HepG2 (cell line): ENCODE data around the gene TSPAN7. TPM values are rescaled to one million over a fixed set of nuclear protein-coding genes. Genes with fewer than 3 reads are reported as not detected.

Experiments
- ATAC-seq: fragments of 200-7000 bp; cut with Tn5 transposase; 3 replicates; pipeline ENCODE4 v1.9.1; 2020; ENCODE audit warnings: mild to moderate bottlenecking, moderate library complexity
- BruUV-seq: library from RNA; stranded (reverse); fragments of 400-500 nt; replicated peaks from 2 replicates; lab custom pipeline; 2021; lab: Mats Ljungman, UMichigan
- CTCF ChIA-PET: fragments of 300-600 bp; formaldehyde crosslinking; extraction: SDS; loops from one replicate; lab custom pipeline; 2021; ENCODE audit warnings: low total read pairs, inconsistent platforms, low intra/inter-chr PET ratio; lab: Yijun Ruan, JAX
- POLR2A ChIA-PET: fragments of 350-600 bp; sonication (Branson Sonifier 250); formaldehyde crosslinking; loops from one replicate; lab custom pipeline; 2020; ENCODE audit warnings: antibody characterized with exemption, inconsistent platforms; lab: Yijun Ruan, JAX
- DNase-seq: peaks from one replicate; pipeline ENCODE4 v3.0.0-alpha.2; 2015; ENCODE audit warnings: low spot score
- FAIRE-seq: peaks from 3 replicates; lab custom pipeline; 2011; peaks lifted over from hg19 to GRCh38; lab: Jason Lieb, UNC
- H2AFZ ChIP-seq: one replicate; pipeline ENCODE4 v1.6.1; 2011; ENCODE audit warnings: low read length, inconsistent platforms
- H3K27ac ChIP-seq: fragments of 300-600 bp; 3 replicates; pipeline ENCODE4 v1.8.0; 2011; ENCODE audit warnings: mixed run types, mild to moderate bottlenecking, mixed read lengths, low read length, inconsistent platforms; ENCODE audit not compliant: insufficient read depth; ENCODE audit errors: extremely low read length
- H3K27me3 ChIP-seq, 2 experiments: fragments of 200-600 bp in 1 of 2; 2 replicates in 1 of 2; 3 replicates in 1 of 2; pipeline versions ENCODE4 v1.6.0 to v1.8.0; 2011; ENCODE audit warnings: low read length in 2 of 2, mild to moderate bottlenecking in 2 of 2, moderate library complexity in 2 of 2, inconsistent platforms in 1 of 2; ENCODE audit not compliant: insufficient read depth in 2 of 2, control insufficient read depth in 1 of 2
- H3K36me3 ChIP-seq, 2 experiments: fragments of 200-600 bp in 1 of 2; replicated peaks in 1 of 2; 2 replicates in 1 of 2; 3 replicates in 1 of 2; pipeline versions ENCODE4 v1.5.1 to v1.8.0; 2011; ENCODE audit warnings: low read length in 2 of 2, inconsistent platforms in 1 of 2; ENCODE audit not compliant: insufficient read depth in 2 of 2, control insufficient read depth in 1 of 2
- H3K4me1 ChIP-seq: 2 replicates; pipeline ENCODE4 v1.5.1; 2012; ENCODE audit warnings: low read length, inconsistent platforms; ENCODE audit not compliant: insufficient read depth
- H3K4me2 ChIP-seq: 2 replicates; pipeline ENCODE4 v1.6.0; 2011; ENCODE audit warnings: low read depth, low read length, inconsistent platforms
- H3K4me3 ChIP-seq, 3 experiments: fragments of 200-600 bp in 1 of 3; sonication (generic), shearing (Covaris generic) in 1 of 3; replicated peaks in 1 of 3; 2 replicates each; pipeline ENCODE4 v1.5.1; 2011 to 2016; ENCODE audit warnings: low read length in 3 of 3, inconsistent platforms in 2 of 3, low read depth in 2 of 3, mild to moderate bottlenecking in 2 of 3, control low read depth in 1 of 3, mixed read lengths in 1 of 3; ENCODE audit not compliant: insufficient read depth in 1 of 3
- H3K79me2 ChIP-seq: one replicate; pipeline ENCODE4 v1.6.1; 2011; ENCODE audit warnings: low read length, inconsistent platforms; ENCODE audit not compliant: insufficient read depth
- H3K9ac ChIP-seq: 2 replicates; pipeline ENCODE4 v1.6.0; 2011; ENCODE audit warnings: mild to moderate bottlenecking, low read depth, low read length, inconsistent platforms; ENCODE audit not compliant: insufficient read depth
- H3K9me3 ChIP-seq: 2 replicates; pipeline ENCODE4 v1.5.1; 2012; ENCODE audit warnings: mild to moderate bottlenecking, low read length
- H4K20me1 ChIP-seq: 2 replicates; pipeline ENCODE4 v1.6.0; 2011; ENCODE audit warnings: inconsistent platforms, mild to moderate bottlenecking, low read length, moderate library complexity; ENCODE audit not compliant: insufficient read depth
- ATF1 ChIP-seq: IDR thresholded peaks from 2 replicates; pipeline ENCODE4 v1.6.1; 2016; ENCODE audit warnings: mild to moderate bottlenecking, control low read depth
- CBX1 ChIP-seq: IDR thresholded peaks from one replicate; pipeline ENCODE4 v1.6.1; 2016; ENCODE audit warnings: antibody characterized with exemption, low read depth
- GPN1 ChIP-seq: sonication (generic); formaldehyde crosslinking; IDR thresholded peaks from 2 replicates; pipeline ENCODE4 v1.5.1; 2020; ENCODE audit warnings: missing genetic modification reagents, borderline replicate concordance
- KDM3A ChIP-seq: IDR thresholded peaks from 2 replicates; pipeline ENCODE4 v1.6.1; 2018; ENCODE audit warnings: low read depth, missing compliant biosample characterization
- MIER2 ChIP-seq: IDR thresholded peaks from 2 replicates; pipeline ENCODE4 v1.6.1; 2016; ENCODE audit warnings: missing biosample characterization, missing genetic modification reagents
- NR2F6 ChIP-seq, 2 experiments: IDR thresholded peaks; 2 replicates each; pipeline ENCODE4 v1.6.1; 2016; ENCODE audit warnings: antibody characterized with exemption in 1 of 2, mild to moderate bottlenecking in 1 of 2
- NRL ChIP-seq: sonication (generic); formaldehyde crosslinking; IDR thresholded peaks from 2 replicates; pipeline ENCODE4 v1.5.0; 2020; ENCODE audit warnings: missing genetic modification reagents, mild to moderate bottlenecking, moderate library complexity, borderline replicate concordance
- RARA ChIP-seq: IDR thresholded peaks from 2 replicates; pipeline ENCODE4 v1.6.1; 2016; ENCODE audit warnings: missing genetic modification reagents, missing compliant biosample characterization
- SAP130 ChIP-seq: IDR thresholded peaks from 2 replicates; pipeline ENCODE4 v1.6.1; 2016; ENCODE audit warnings: low read depth
- ZNF224 ChIP-seq: sonication (generic); formaldehyde crosslinking; IDR thresholded peaks from 2 replicates; pipeline ENCODE4 v1.5.0; 2020; ENCODE audit warnings: mild to moderate bottlenecking, missing genetic modification reagents
- ZNF549 ChIP-seq: sonication (generic); formaldehyde crosslinking; IDR thresholded peaks from 2 replicates; pipeline ENCODE4 v1.5.0; 2020; ENCODE audit warnings: missing genetic modification reagents
- whole genome bisulfite sequencing: methylation state at CpG from one replicate; pipeline ENCODE4 v1.1.6; 2017; ENCODE audit warnings: low lambda C conversion rate; 5-methylcytosine and 5-hydroxymethylcytosine counted together
- in situ Hi-C: cut with HindIII; loops from 2 replicates; pipeline ENCODE4 v1.10.0; 2017; ENCODE audit warnings: low pct_unique_long_range_greater_than_20kb; ENCODE audit not compliant: extremely low pct_ligation_motif_present
- intact Hi-C: fragments of 100-400 bp; cut with micrococcal nuclease; formaldehyde crosslinking; loops from one replicate; pipeline ENCODE4 v1.10.0; 2022; ENCODE audit not compliant: unreplicated experiment
- polyA plus RNA-seq, 8 experiments: library from polyadenylated mRNA; depleted of rRNA in 3 of 8; stranded (reverse) in 7 of 8; unstranded in 1 of 8; fragments of >200 nt; fragmentation: Illumina TruSeq in 4 of 8; extraction: Trizol in 4 of 8; gene quantifications; 2 replicates each; pipeline versions ENCODE4 v1.2.1 to v1.2.3, GENCODE V29; 2011 to 2016; ENCODE audit warnings: low read depth in 4 of 8, missing spikeins in 1 of 8, mixed read lengths in 1 of 8; ENCODE audit not compliant: insufficient read depth in 1 of 8
- total RNA-seq, 5 experiments: library from RNA; depleted of rRNA; stranded (reverse); fragments of >200 nt; fragmentation: Illumina TruSeq; extraction: Trizol; gene quantifications; 2 replicates each; pipeline ENCODE4 v1.2.3, GENCODE V29; 2016; ENCODE audit warnings: low read depth in 1 of 5
- TF ChIP-seq, protein P1 (sequence below): sonication (generic); formaldehyde crosslinking; IDR thresholded peaks from 2 replicates; pipeline ENCODE4 v1.5.1; 2020; ENCODE audit warnings: mild to moderate bottlenecking, missing genetic modification reagents, borderline replicate concordance
- TF ChIP-seq, protein P2 (sequence below): sonication (generic); formaldehyde crosslinking; IDR thresholded peaks from 2 replicates; pipeline ENCODE4 v1.5.1; 2020; ENCODE audit warnings: mild to moderate bottlenecking, moderate library complexity, missing genetic modification reagents

Gene TSPAN7
- total and polyA plus RNA-seq, 2 of the 13 experiments (the other 11 are each of a cell fraction or from before 2014, with no cell fraction given), result 21.4 to 47.1 TPM

DNA sequence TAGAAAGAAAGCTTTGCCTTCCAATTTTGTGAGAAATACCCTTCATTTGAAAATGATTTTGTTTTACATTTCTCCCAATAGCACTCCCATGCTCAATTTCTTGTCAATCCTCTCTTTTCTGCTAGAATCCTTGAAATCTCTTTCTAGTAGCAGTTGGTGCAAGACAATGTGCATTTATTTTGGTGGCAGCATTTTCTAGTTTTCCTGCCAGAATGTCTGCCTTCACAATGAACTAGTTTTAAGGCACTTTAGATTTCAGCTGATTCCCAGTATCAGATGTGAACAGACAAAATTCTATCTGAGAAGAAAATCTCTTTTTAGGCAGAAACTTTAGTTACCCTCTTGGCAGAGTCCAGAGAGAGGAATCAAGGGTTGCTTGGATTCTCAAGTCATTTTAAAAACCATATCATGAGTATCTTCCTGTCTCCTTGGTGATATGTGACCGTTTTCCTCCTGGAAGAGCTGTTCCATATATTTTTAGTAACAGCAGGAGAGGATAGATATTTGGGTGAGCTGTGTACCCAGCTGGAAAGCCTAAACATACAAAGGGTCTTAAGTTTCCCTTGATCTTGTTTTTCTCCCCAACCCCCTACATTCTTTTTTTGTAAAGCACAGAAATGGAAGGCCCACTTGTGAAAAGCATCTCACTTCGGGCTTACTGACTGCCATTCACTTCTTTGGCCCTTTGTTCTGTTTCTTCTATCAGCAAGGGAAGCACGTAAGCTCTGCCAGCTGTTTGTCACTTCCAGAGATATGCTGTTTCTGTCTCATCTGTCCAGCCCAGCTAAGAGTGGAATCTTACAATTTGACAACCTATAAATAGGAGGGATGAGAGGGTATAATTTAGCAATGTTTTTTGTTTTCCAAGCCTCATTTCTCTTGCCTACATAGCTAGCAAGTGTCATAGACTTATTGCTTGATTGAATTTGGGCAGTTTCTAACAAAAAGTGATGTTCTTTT is 38.7 kb downstream of the TSPAN7 start:
- no peak overlapping the region for H2AFZ ChIP-seq
- no peak for DNase-seq
- intact Hi-C loops (no loop called here), in situ Hi-C loops (no loop called here)
- no peak for ATAC-seq
- H3K4me2 ChIP-seq, result no peak overlapping the region
- H3K4me3 ChIP-seq, result no peak overlapping the region
- TF ChIP-seq ATF1 (CRISPR knock-in tag) (no peak), ZNF549 (CRISPR knock-in tag) (no peak), CBX1 (no peak), RARA (CRISPR knock-in tag) (no peak), MIER2 (no peak), ZNF224 (no peak), KDM3A (CRISPR knock-in tag) (no peak), NR2F6 (IDR thresholded peaks at IDR 0.05) (no peak), NR2F6 (CRISPR knock-in tag; IDR thresholded peaks at IDR 0.05) (no peak), SAP130 (no peak), GPN1 (CRISPR knock-in tag) (no peak), NRL (CRISPR knock-in tag) (no peak)
- TF ChIP-seq, protein P1, sequence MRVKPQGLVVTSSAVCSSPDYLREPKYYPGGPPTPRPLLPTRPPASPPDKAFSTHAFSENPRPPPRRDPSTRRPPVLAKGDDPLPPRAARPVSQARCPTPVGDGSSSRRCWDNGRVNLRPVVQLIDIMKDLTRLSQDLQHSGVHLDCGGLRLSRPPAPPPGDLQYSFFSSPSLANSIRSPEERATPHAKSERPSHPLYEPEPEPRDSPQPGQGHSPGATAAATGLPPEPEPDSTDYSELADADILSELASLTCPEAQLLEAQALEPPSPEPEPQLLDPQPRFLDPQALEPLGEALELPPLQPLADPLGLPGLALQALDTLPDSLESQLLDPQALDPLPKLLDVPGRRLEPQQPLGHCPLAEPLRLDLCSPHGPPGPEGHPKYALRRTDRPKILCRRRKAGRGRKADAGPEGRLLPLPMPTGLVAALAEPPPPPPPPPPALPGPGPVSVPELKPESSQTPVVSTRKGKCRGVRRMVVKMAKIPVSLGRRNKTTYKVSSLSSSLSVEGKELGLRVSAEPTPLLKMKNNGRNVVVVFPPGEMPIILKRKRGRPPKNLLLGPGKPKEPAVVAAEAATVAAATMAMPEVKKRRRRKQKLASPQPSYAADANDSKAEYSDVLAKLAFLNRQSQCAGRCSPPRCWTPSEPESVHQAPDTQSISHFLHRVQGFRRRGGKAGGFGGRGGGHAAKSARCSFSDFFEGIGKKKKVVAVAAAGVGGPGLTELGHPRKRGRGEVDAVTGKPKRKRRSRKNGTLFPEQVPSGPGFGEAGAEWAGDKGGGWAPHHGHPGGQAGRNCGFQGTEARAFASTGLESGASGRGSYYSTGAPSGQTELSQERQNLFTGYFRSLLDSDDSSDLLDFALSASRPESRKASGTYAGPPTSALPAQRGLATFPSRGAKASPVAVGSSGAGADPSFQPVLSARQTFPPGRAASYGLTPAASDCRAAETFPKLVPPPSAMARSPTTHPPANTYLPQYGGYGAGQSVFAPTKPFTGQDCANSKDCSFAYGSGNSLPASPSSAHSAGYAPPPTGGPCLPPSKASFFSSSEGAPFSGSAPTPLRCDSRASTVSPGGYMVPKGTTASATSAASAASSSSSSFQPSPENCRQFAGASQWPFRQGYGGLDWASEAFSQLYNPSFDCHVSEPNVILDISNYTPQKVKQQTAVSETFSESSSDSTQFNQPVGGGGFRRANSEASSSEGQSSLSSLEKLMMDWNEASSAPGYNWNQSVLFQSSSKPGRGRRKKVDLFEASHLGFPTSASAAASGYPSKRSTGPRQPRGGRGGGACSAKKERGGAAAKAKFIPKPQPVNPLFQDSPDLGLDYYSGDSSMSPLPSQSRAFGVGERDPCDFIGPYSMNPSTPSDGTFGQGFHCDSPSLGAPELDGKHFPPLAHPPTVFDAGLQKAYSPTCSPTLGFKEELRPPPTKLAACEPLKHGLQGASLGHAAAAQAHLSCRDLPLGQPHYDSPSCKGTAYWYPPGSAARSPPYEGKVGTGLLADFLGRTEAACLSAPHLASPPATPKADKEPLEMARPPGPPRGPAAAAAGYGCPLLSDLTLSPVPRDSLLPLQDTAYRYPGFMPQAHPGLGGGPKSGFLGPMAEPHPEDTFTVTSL (CRISPR knock-in tag), result no peak
- TF ChIP-seq, protein P2, sequence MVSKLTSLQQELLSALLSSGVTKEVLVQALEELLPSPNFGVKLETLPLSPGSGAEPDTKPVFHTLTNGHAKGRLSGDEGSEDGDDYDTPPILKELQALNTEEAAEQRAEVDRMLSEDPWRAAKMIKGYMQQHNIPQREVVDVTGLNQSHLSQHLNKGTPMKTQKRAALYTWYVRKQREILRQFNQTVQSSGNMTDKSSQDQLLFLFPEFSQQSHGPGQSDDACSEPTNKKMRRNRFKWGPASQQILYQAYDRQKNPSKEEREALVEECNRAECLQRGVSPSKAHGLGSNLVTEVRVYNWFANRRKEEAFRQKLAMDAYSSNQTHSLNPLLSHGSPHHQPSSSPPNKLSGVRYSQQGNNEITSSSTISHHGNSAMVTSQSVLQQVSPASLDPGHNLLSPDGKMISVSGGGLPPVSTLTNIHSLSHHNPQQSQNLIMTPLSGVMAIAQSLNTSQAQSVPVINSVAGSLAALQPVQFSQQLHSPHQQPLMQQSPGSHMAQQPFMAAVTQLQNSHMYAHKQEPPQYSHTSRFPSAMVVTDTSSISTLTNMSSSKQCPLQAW (CRISPR knock-in tag), result no peak
- no TSS peak for BruUV-seq
- no peaks in the 10 kb centered on the region for H3K27me3 ChIP-seq
- H3K27ac ChIP-seq, result no peak overlapping the region
- POLR2A ChIA-PET, result no interaction called here
- no peaks in the 10 kb centered on the region for H3K36me3 ChIP-seq
- H3K9ac ChIP-seq, result no peak overlapping the region
- CTCF ChIA-PET, result no interaction called here
- H3K4me1 ChIP-seq, result no peaks in the 10 kb centered on the region
- no peaks in the 10 kb centered on the region for H3K9me3 ChIP-seq
- 65% methylated on average over 3 of the region's 3 CpGs for WGBS
- FAIRE-seq, result no peak
- H3K79me2 ChIP-seq, result no peaks in the 10 kb centered on the region
- H4K20me1 ChIP-seq, result no peaks in the 10 kb centered on the region
